Coronary artery (tissue), 2 donors: ENCODE data around the gene ZFPL1.
A peak's percentile ranks its signal among the peaks of the same experiment; 100 is the strongest.

Experiments
- DNase-seq: peaks from one replicate; pipeline ENCODE4 v3.0.0-alpha.2; 2017; ENCODE audit warnings: low spot score
- H3K27ac ChIP-seq, 2 donors: fragments of 200-600 bp; sonication (generic); one replicate each; pipeline ENCODE4 v1.5.1; 2016 to 2019
- H3K4me3 ChIP-seq: fragments of 200-600 bp; sonication (generic); 2 replicates; pipeline ENCODE4 v1.5.1; 2016; ENCODE audit warnings: mild to moderate bottlenecking, moderate library complexity
- CTCF ChIP-seq: fragments of 200-600 bp; sonication (generic); IDR thresholded peaks from one replicate; pipeline ENCODE4 v1.5.1; 2019; ENCODE audit warnings: antibody characterized with exemption

ZFPL1 gene

DNA sequence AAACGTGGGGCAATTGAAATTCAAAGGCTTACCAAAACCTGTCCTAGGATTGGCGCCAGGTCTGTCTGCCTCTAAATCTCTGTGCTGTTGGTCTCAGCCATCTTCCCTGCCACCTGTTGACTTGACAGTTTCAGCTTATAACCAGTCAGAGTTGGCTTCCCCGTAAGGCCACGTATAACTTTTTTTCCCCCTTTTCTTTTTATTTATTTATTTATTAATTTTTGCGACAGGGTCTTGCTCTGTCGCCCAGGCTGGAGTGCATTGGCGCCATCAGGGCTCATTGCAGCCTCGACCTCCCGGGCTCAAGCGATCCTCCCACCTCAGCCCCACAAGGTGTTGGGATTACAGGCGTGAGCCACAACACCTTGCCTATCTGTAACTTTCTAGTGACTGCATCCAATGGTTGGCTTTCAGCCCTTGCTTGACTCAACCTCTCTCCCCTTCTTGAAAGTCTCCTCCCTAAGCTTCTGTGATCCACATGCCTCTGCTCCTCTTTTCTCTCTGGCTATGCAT lies 51.7 kb downstream of the ZFPL1 start:
- no peak for TF ChIP-seq CTCF
- H3K4me3 ChIP-seq = peak overlapping the region; percentile 83
- H3K27ac ChIP-seq = peak overlapping the region; percentile 94 to 98
- no peak for DNase-seq

DNA sequence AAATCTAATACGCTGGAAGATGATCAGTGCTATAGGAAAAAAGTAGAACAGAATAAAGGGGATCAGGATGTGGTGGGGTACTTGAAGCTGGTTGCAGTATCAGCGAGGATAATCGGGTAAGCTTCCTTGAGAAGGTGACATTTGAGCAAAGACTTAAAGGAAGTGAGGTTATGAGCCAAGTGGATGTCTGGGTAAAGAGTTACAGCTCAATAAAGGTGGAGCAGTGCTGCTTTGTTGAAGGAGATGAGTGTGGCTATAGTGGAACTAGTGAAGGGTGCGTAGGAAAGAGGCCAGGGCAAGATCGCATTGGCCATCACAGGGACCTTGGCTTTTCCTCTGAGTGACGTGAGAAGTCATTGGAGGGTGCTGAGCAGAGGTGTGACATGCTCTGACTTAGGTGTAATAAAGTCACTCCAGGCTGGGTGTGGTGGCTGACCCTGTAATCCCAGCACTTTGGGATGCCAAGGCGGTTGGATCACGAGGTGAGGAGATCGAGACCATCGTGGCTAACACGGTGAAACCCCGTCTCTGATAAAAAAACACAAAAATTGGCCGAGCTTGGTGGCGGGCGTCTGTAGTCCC lies 52.6 kb downstream of the ZFPL1 start:
- no peak for DNase-seq
- no peak for TF ChIP-seq CTCF

More for the DNA sequence above, 52.6 kb downstream of the ZFPL1 start:
- H3K27ac ChIP-seq = no peak overlapping the region
- no peak overlapping the region for H3K4me3 ChIP-seq
